IMR-90 (cell line): Measurements from ENCODE around the gene KDM6B. TPM values are rescaled to one million over a fixed set of nuclear protein-coding genes. Genes with fewer than 3 reads are reported as not detected.

Experiments
- ATAC-seq: fragments of 200-7000 bp; cut with Tn5 transposase; 2 replicates; pipeline ENCODE4 v1.9.1; 2020; ENCODE audit warnings: low read depth, mild to moderate bottlenecking, moderate library complexity
- BruUV-seq: library from RNA; stranded (reverse); fragments of 400-500 nt; replicated peaks from 2 replicates; lab custom pipeline; 2021; lab: Mats Ljungman, UMichigan
- CTCF ChIA-PET: fragments of 300-600 bp; formaldehyde crosslinking; extraction: SDS; loops from one replicate; lab custom pipeline; 2021; ENCODE audit warnings: antibody characterized with exemption; lab: Yijun Ruan, JAX
- POLR2A ChIA-PET: fragments of 300-600 bp; sonication (Branson Sonifier 250); formaldehyde crosslinking; loops from one replicate; lab custom pipeline; 2022; ENCODE audit warnings: antibody characterized with exemption; ENCODE audit not compliant: unreplicated experiment; lab: Charles Lee
- DNase-seq: peaks from one replicate; pipeline ENCODE4 v3.0.0; 2013
- H2AFZ ChIP-seq: replicated peaks from 2 replicates; pipeline ENCODE3; 2013; ENCODE audit warnings: low read length, mild to moderate bottlenecking; ENCODE audit not compliant: poor library complexity
- H2AK5ac ChIP-seq: 2 replicates; pipeline ENCODE4 v1.6.1; 2013; ENCODE audit warnings: low read depth, low read length, inconsistent platforms
- H2AK9ac ChIP-seq: replicated peaks from 2 replicates; pipeline ENCODE3; 2013; ENCODE audit warnings: mild to moderate bottlenecking, low read depth, low read length, moderate library complexity; ENCODE audit not compliant: poor library complexity
- H2BK120ac ChIP-seq: 2 replicates; pipeline ENCODE4 v1.6.1; 2013; ENCODE audit warnings: low read depth, low read length, inconsistent platforms
- H2BK15ac ChIP-seq: 3 replicates; pipeline ENCODE4 v1.6.1; 2013; ENCODE audit warnings: low read depth, low read length, inconsistent platforms
- H2BK20ac ChIP-seq: 2 replicates; pipeline ENCODE4 v1.6.1; 2013; ENCODE audit warnings: low read depth, mild to moderate bottlenecking, inconsistent platforms, low read length, moderate library complexity
- H2BK5ac ChIP-seq: 2 replicates; pipeline ENCODE4 v1.6.1; 2013; ENCODE audit warnings: mild to moderate bottlenecking, low read depth, low read length, inconsistent platforms; ENCODE audit not compliant: poor library complexity, severe bottlenecking
- H3K14ac ChIP-seq: replicated peaks from 2 replicates; pipeline ENCODE4 v1.6.1; 2013; ENCODE audit warnings: low read depth, low read length, inconsistent platforms
- H3K18ac ChIP-seq: 2 replicates; pipeline ENCODE4 v1.6.1; 2013; ENCODE audit warnings: low read depth, low read length, control low read depth
- H3K23ac ChIP-seq: 2 replicates; pipeline ENCODE4 v1.6.1; 2013; ENCODE audit warnings: low read depth, low read length, inconsistent platforms
- H3K27ac ChIP-seq: 2 replicates; pipeline ENCODE4 v1.5.1; 2013; ENCODE audit warnings: mild to moderate bottlenecking, control low read depth, low read length; ENCODE audit not compliant: insufficient read depth
- H3K27me3 ChIP-seq: 2 replicates; pipeline ENCODE4 v1.6.1; 2013; ENCODE audit warnings: low read length; ENCODE audit not compliant: control insufficient read depth, insufficient read depth
- H3K36me3 ChIP-seq: 2 replicates; pipeline ENCODE4 v1.6.1; 2013; ENCODE audit warnings: low read length, mixed read lengths; ENCODE audit not compliant: control insufficient read depth, insufficient read depth
- H3K4ac ChIP-seq: 2 replicates; pipeline ENCODE4 v1.6.1; 2013; ENCODE audit warnings: low read depth, low read length, inconsistent platforms
- H3K4me1 ChIP-seq: 2 replicates; pipeline ENCODE4 v1.6.1; 2013; ENCODE audit warnings: low read length, mixed read lengths; ENCODE audit not compliant: control insufficient read depth, insufficient read depth
- H3K4me2 ChIP-seq: 2 replicates; pipeline ENCODE4 v1.6.1; 2013; ENCODE audit warnings: low read depth, mild to moderate bottlenecking, control low read depth, low read length, moderate library complexity
- H3K4me3 ChIP-seq: 2 replicates; pipeline ENCODE4 v1.5.1; 2013; ENCODE audit warnings: low read depth, mild to moderate bottlenecking, control low read depth, low read length, moderate library complexity; ENCODE audit not compliant: insufficient read depth
- H3K56ac ChIP-seq: 2 replicates; pipeline ENCODE4 v1.6.1; 2013; ENCODE audit warnings: low read length, inconsistent platforms; ENCODE audit not compliant: insufficient read depth; ENCODE audit errors: extremely low read depth
- H3K79me1 ChIP-seq, 2 experiments: 2 replicates each; pipeline ENCODE4 v1.6.1; 2013; ENCODE audit warnings: low read length in 2 of 2, inconsistent platforms in 1 of 2, low read depth in 1 of 2
- H3K9ac ChIP-seq: 2 replicates; pipeline ENCODE4 v1.6.1; 2013; ENCODE audit warnings: low read depth, low read length, control low read depth
- H3K9me1 ChIP-seq: 2 replicates; pipeline ENCODE4 v1.6.1; 2013; ENCODE audit warnings: low read length, inconsistent platforms; ENCODE audit not compliant: insufficient read depth
- H3K9me3 ChIP-seq: 2 replicates; pipeline ENCODE4 v1.6.1; 2013; ENCODE audit warnings: low read length; ENCODE audit not compliant: control insufficient read depth, insufficient read depth
- H4K20me1 ChIP-seq: 2 replicates; pipeline ENCODE4 v1.6.1; 2013; ENCODE audit warnings: low read length, inconsistent platforms; ENCODE audit not compliant: insufficient read depth
- H4K5ac ChIP-seq: 2 replicates; pipeline ENCODE4 v1.6.1; 2013; ENCODE audit warnings: mild to moderate bottlenecking, low read depth, low read length, control low read depth
- H4K8ac ChIP-seq, 2 experiments: 2 replicates each; pipeline ENCODE4 v1.6.1; 2013; ENCODE audit warnings: low read depth in 2 of 2, low read length in 2 of 2, control low read depth in 1 of 2, inconsistent platforms in 1 of 2
- H4K91ac ChIP-seq: 2 replicates; pipeline ENCODE4 v1.6.1; 2013; ENCODE audit warnings: low read depth, low read length, inconsistent platforms; ENCODE audit not compliant: insufficient read depth
- BHLHE40 ChIP-seq: fragments of 150-350 bp; IDR thresholded peaks from 2 replicates; pipeline ENCODE4 v1.6.1; 2016; ENCODE audit warnings: mild to moderate bottlenecking, low read depth, low read length
- CEBPB ChIP-seq: IDR thresholded peaks from 2 replicates; pipeline ENCODE4 v1.6.1; 2012; ENCODE audit warnings: low read depth, low read length, improper control_type of control experiment
- CHD1 ChIP-seq: IDR thresholded peaks from 2 replicates; pipeline ENCODE4 v1.6.1; 2012; ENCODE audit warnings: low read depth, low read length, improper control_type of control experiment
- ELK1 ChIP-seq: fragments of 150-350 bp; IDR thresholded peaks from 2 replicates; pipeline ENCODE4 v1.6.1; 2016; ENCODE audit warnings: low read depth, mild to moderate bottlenecking, low read length, moderate library complexity, borderline replicate concordance
- FOS ChIP-seq: fragments of 150-350 bp; IDR thresholded peaks from 2 replicates; pipeline ENCODE4 v1.6.1; 2016; ENCODE audit warnings: low read depth, low read length
- MAFK ChIP-seq: IDR thresholded peaks from 2 replicates; pipeline ENCODE4 v1.6.1; 2012; ENCODE audit warnings: low read depth, low read length, improper control_type of control experiment
- MAZ ChIP-seq: IDR thresholded peaks from 2 replicates; pipeline ENCODE4 v1.6.1; 2012; ENCODE audit warnings: low read depth, mild to moderate bottlenecking, low read length, improper control_type of control experiment, moderate library complexity, borderline replicate concordance
- MXI1 ChIP-seq: IDR thresholded peaks from 2 replicates; pipeline ENCODE4 v1.6.1; 2012; ENCODE audit warnings: low read depth, mild to moderate bottlenecking, low read length, moderate library complexity, borderline replicate concordance
- NFE2L2 ChIP-seq: fragments of 150-350 bp; IDR thresholded peaks from 2 replicates; pipeline ENCODE4 v1.6.1; 2016; ENCODE audit warnings: low read depth, mild to moderate bottlenecking, low read length
- POLR2A ChIP-seq: IDR thresholded peaks from 2 replicates; pipeline ENCODE4 v1.6.1; 2012; ENCODE audit warnings: mild to moderate bottlenecking, low read depth, low read length
- RAD21 ChIP-seq: IDR thresholded peaks from 2 replicates; pipeline ENCODE4 v1.6.1; 2012; ENCODE audit warnings: low read length, improper control_type of control experiment
- RCOR1 ChIP-seq: IDR thresholded peaks from 2 replicates; pipeline ENCODE4 v1.6.1; 2012; ENCODE audit warnings: mild to moderate bottlenecking, low read length, improper control_type of control experiment; ENCODE audit not compliant: insufficient replicate concordance
- RFX5 ChIP-seq: IDR thresholded peaks from 2 replicates; pipeline ENCODE4 v1.8.0; 2012; ENCODE audit warnings: low read depth, mild to moderate bottlenecking, low read length, moderate library complexity
- SMC3 ChIP-seq: fragments of 150-350 bp; IDR thresholded peaks from 2 replicates; pipeline ENCODE4 v1.6.1; 2016; ENCODE audit warnings: low read depth, mild to moderate bottlenecking, antibody characterized with exemption, low read length, moderate library complexity
- USF2 ChIP-seq: fragments of 150-350 bp; IDR thresholded peaks from 2 replicates; pipeline ENCODE4 v1.6.1; 2017; ENCODE audit warnings: mild to moderate bottlenecking, antibody characterized with exemption, low read length, low read depth
- WGBS, 2 experiments: methylation state at CpG; one replicate each; pipeline versions ENCODE4 v1.1.5 to v1.1.7; 2013; ENCODE audit warnings: missing lambda C conversion rate in 2 of 2; ENCODE audit not compliant: insufficient read length in 1 of 2; ENCODE audit errors: extremely low coverage in 2 of 2; 5-methylcytosine and 5-hydroxymethylcytosine counted together
- dilution Hi-C: fragments of 300-500 bp; cut with HindIII; formaldehyde crosslinking; loops from one replicate; pipeline ENCODE4 v1.14.3; 2018; ENCODE audit warnings: low sequenced_read_pairs; ENCODE audit not compliant: unreplicated experiment
- in situ Hi-C: fragments of 300-500 bp; cut with MboI; formaldehyde crosslinking; loops from 3 replicates; pipeline ENCODE4 v1.14.3; 2019; ENCODE audit warnings: low sequenced_read_pairs, inconsistent platforms, mixed read lengths
- intact Hi-C: fragments of 100-400 bp; cut with micrococcal nuclease; formaldehyde crosslinking; loops from 2 replicates; pipeline ENCODE4 v1.10.0; 2022
- polyA plus RNA-seq, 3 experiments: library from polyadenylated mRNA; depleted of rRNA; stranded (reverse); fragments of >200 nt; gene quantifications; 2 replicates each; pipeline ENCODE4 v1.2.3, GENCODE V29; 2012; ENCODE audit warnings: low replicate concordance in 1 of 3
- total RNA-seq: library from RNA; depleted of rRNA; stranded (reverse); fragments of >200 nt; gene quantifications from 2 replicates; pipeline ENCODE4 v1.2.3, GENCODE V29; 2012

Gene KDM6B
- total and polyA plus RNA-seq, 2 of the 4 experiments (the other 2 are of a cell fraction) = 0.72 to 3.5 TPM

GRCh38 chr17:7803981-7804380, 30.0 kb upstream of the KDM6B start:
- H4K5ac ChIP-seq = no peak overlapping the region
- POLR2A ChIA-PET = no interaction called here
- no peak overlapping the region for H3K23ac ChIP-seq
- no peak overlapping the region for H3K4ac ChIP-seq
- H3K56ac ChIP-seq = no peak overlapping the region
- H2AFZ ChIP-seq = peak overlapping the region; percentile 44
- no CpG with 5 or more reads among the region's 13 CpGs for WGBS, 2 experiments
- H4K8ac ChIP-seq = no peak overlapping the region
- no peak for DNase-seq
- no peak for TF ChIP-seq SMC3
- TF ChIP-seq USF2 = no peak
- no peak for TF ChIP-seq CEBPB
- TF ChIP-seq MAZ = no peak
- TF ChIP-seq RAD21 = no peak
- TF ChIP-seq ELK1 = no peak
- TF ChIP-seq NFE2L2 = no peak
- TF ChIP-seq CHD1 = no peak
- no peak for TF ChIP-seq MAFK
- no peak for TF ChIP-seq FOS
- TF ChIP-seq MXI1 = no peak
- no peak for TF ChIP-seq BHLHE40
- no peak for TF ChIP-seq POLR2A
- TF ChIP-seq RFX5 = no peak
- no peak for TF ChIP-seq RCOR1
- ATAC-seq = no peak
- no peaks in the 10 kb centered on the region; the same call in 1 of the 2 replicates for H4K20me1 ChIP-seq
- in situ Hi-C loops = no loop called here
- no peak overlapping the region for H2BK5ac ChIP-seq
- no peaks in the 10 kb centered on the region for H3K79me1 ChIP-seq
- H2BK120ac ChIP-seq = no peak overlapping the region
- intact Hi-C loops = no loop called here
- no peak overlapping the region for H3K4me3 ChIP-seq
- no peaks in the 10 kb centered on the region for H3K9me1 ChIP-seq
- H3K14ac ChIP-seq = no peak overlapping the region
- H2BK15ac ChIP-seq = no peak overlapping the region
- H3K4me1 ChIP-seq = no peaks in the 10 kb centered on the region
- no peak overlapping the region for H2AK5ac ChIP-seq
- CTCF ChIA-PET = no interaction called here
- no peaks in the 10 kb centered on the region for H3K9me3 ChIP-seq
- no peak overlapping the region for H3K27ac ChIP-seq
- no peak overlapping the region for H3K9ac ChIP-seq
- no peak overlapping the region for H2AK9ac ChIP-seq
- BruUV-seq = no TSS peak
- no peak overlapping the region for H4K91ac ChIP-seq
- no peak overlapping the region for H3K4me2 ChIP-seq
- dilution Hi-C loops = no loop called here
- no peak overlapping the region for H2BK20ac ChIP-seq
- no peak overlapping the region for H3K18ac ChIP-seq
- peaks cover 16% of the 10 kb centered on the region for H3K27me3 ChIP-seq
- no peaks in the 10 kb centered on the region for H3K36me3 ChIP-seq
